Measurements from ENCODE around the gene DACH1. TPM values are rescaled to one million over a fixed set of nuclear protein-coding genes. Genes with fewer than 3 reads are reported as not detected.

The DACH1 gene
- total and polyA plus RNA-seq, 2 of the 8 experiments (the other 6 are each of a cell fraction or from before 2014, with no cell fraction given): 0.12 to 0.67 TPM

DNA sequence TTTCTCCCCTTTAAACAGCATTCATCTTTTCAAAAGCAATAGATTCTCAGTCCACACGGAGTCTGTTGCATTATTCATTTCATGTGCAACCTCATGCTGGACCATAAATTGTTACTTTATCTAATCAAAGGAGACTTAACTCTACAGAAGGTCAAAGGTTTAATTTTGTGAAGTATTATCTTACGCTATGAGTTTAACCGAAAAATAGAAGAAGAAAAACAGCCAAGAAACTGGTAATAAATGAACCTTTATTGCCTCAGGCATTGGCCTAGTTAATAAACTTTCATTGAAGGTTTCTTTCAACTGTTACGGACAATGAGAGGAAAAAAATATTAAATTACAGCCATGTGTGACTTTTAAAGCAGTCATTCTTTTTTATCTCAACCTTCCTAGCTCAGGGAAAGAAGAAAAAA is 223.6 kb downstream of the DACH1 start:
- Histone ChIP-seq H3K79me1 (ENCODE audit: low read depth, low read length) (no peaks in the 10 kb centered on the region), H2AFZ (ENCODE audit: low read length) (no peak overlapping the region), H4K8ac (ENCODE audit: extremely low read depth, insufficient read depth, low read length) (no peak overlapping the region), H3K27me3 (replicated peaks in 1 of 4; ENCODE audit: control insufficient read depth in 3 of 4, extremely low read depth in 1 of 4, insufficient read depth in 3 of 4, low read length in 3 of 4) (no peaks in the 10 kb centered on the region), H2BK15ac (ENCODE audit: low read length) (no peak overlapping the region), H3K23me2 (ENCODE audit: low read depth, low read length) (no peaks in the 10 kb centered on the region), H4K5ac (ENCODE audit: insufficient read length, low read depth, low read length) (no peak overlapping the region), H3K4me3 (ENCODE audit: extremely low read depth in 1 of 4, insufficient read depth in 2 of 4, low read depth in 3 of 4, low read length in 4 of 4) (no peak overlapping the region), H3K27ac (ENCODE audit: low read depth, low read length) (no peak overlapping the region), H2BK5ac (ENCODE audit: low read depth, low read length) (no peak overlapping the region), H4K20me1 (replicated peaks in 1 of 2; ENCODE audit: control insufficient read depth in 1 of 2, insufficient read depth in 2 of 2, low read length in 2 of 2) (no peaks in the 10 kb centered on the region), H3K4me1 (replicated peaks in 1 of 4; ENCODE audit: control insufficient read depth in 3 of 4, insufficient read depth in 4 of 4, low read length in 3 of 4) (peaks cover 0 to 5% (median 0%) of the 10 kb centered on the region in 4 experiments; a peak in 1 of 7 replicates), H3K9me3 (ENCODE audit: insufficient read depth in 2 of 2, low read depth in 1 of 2, low read length in 1 of 2) (no peaks in the 10 kb centered on the region), H3K4me2 (ENCODE audit: insufficient read depth in 1 of 2, low read depth in 2 of 2, low read length in 2 of 2) (no peak overlapping the region), H4K91ac (replicated peaks; ENCODE audit: insufficient read length, low read length) (no peak overlapping the region), H3K56ac (replicated peaks; ENCODE audit: insufficient read length, low read depth, low read length) (no peak overlapping the region), H3K18ac (ENCODE audit: extremely low read depth, low read length) (no peak overlapping the region), H3K79me2 (ENCODE audit: control insufficient read depth in 1 of 2, insufficient read depth in 2 of 2, low read length in 2 of 2) (no peaks in the 10 kb centered on the region), H3K14ac (ENCODE audit: insufficient read length) (no peak overlapping the region), H2BK20ac (ENCODE audit: low read length) (no peak overlapping the region), H3K23ac (ENCODE audit: insufficient read length) (no peak overlapping the region), H3K9ac (replicated peaks in 1 of 4; ENCODE audit: extremely low read depth in 1 of 4, low read depth in 3 of 4, low read length in 3 of 4) (no peak overlapping the region), H2AK5ac (ENCODE audit: low read depth, low read length) (no peak overlapping the region), H2BK120ac (replicated peaks; ENCODE audit: low read depth, low read length) (no peak overlapping the region), H3K36me3 (ENCODE audit: control insufficient read depth in 2 of 4, insufficient read depth in 4 of 4, low read length in 3 of 4) (no peaks in the 10 kb centered on the region), H3K4ac (replicated peaks; ENCODE audit: insufficient read length, low read depth, low read length) (no peak overlapping the region), H2BK12ac (ENCODE audit: low read depth, low read length) (no peak overlapping the region)
- FAIRE-seq (no peak), DNase-seq (ENCODE audit: low read depth in 1 of 2, low spot score in 2 of 2) (no peak)
- WGBS, 2 experiments (ENCODE audit: extremely low coverage in 1 of 2, insufficient coverage in 1 of 2, insufficient read length in 1 of 2, insufficient replicate concordance in 2 of 2, low coverage in 1 of 2, low lambda C conversion rate in 2 of 2, missing lambda C conversion rate in 1 of 2): 93% methylated on average over 4 of the region's 4 CpGs; no CpG with 5 or more reads in 1 of the 2 experiments
- ChIA-PET CTCF (ENCODE audit: partially characterized antibody) (interaction anchor here (0.8 kb wide), 1 partner anchor 236 kb away, joined by 3 read pairs; no protein-coding TSS in a partner anchor), POLR2A (ENCODE audit: partially characterized antibody) (no interaction called here)
- TF ChIP-seq YY1 (IDR thresholded peaks at IDR 0.05; ENCODE audit: low read depth, low read length): no peak
- TF ChIP-seq ASH2L (IDR thresholded peaks at IDR 0.05; ENCODE audit: low read length): no peak
- TF ChIP-seq, protein P1, sequence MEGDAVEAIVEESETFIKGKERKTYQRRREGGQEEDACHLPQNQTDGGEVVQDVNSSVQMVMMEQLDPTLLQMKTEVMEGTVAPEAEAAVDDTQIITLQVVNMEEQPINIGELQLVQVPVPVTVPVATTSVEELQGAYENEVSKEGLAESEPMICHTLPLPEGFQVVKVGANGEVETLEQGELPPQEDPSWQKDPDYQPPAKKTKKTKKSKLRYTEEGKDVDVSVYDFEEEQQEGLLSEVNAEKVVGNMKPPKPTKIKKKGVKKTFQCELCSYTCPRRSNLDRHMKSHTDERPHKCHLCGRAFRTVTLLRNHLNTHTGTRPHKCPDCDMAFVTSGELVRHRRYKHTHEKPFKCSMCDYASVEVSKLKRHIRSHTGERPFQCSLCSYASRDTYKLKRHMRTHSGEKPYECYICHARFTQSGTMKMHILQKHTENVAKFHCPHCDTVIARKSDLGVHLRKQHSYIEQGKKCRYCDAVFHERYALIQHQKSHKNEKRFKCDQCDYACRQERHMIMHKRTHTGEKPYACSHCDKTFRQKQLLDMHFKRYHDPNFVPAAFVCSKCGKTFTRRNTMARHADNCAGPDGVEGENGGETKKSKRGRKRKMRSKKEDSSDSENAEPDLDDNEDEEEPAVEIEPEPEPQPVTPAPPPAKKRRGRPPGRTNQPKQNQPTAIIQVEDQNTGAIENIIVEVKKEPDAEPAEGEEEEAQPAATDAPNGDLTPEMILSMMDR (IDR thresholded peaks at IDR 0.05; ENCODE audit: control extremely low read depth in 1 of 3, insufficient read depth in 1 of 3, low read depth in 1 of 3, low read length in 3 of 3): no peak
- no peak for TF ChIP-seq SIRT6 (IDR thresholded peaks at IDR 0.05; ENCODE audit: low read length)
- TF ChIP-seq E2F6 (IDR thresholded peaks at IDR 0.05): no peak
- no peak for TF ChIP-seq CREB1 (IDR thresholded peaks at IDR 0.05)
- TF ChIP-seq TAF1 (IDR thresholded peaks at IDR 0.05; ENCODE audit: low read depth, low read length): no peak
- no peak for TF ChIP-seq SAP30 (IDR thresholded peaks at IDR 0.05; ENCODE audit: insufficient read depth, insufficient replicate concordance, low read length)
- no peak for TF ChIP-seq RAD21 (IDR thresholded peaks at IDR 0.05 in 1 of 2, conservative IDR thresholded peaks at IDR 0.05 in 1 of 2; ENCODE audit: low read depth in 2 of 2, low read length in 2 of 2)
- TF ChIP-seq RFX5 (IDR thresholded peaks at IDR 0.05; ENCODE audit: borderline replicate concordance, low read depth, low read length): no peak
- no peak for TF ChIP-seq RNF2 (IDR thresholded peaks at IDR 0.05; ENCODE audit: borderline replicate concordance, low read depth, low read length, missing control alignments, poor library complexity, severe bottlenecking)

Data from H1 (cell line).